Measurements from ENCODE around the gene CYP21A2.

CYP21A2 gene

GRCh38 chr6:32087574-32088486, 49.6 kb downstream of the CYP21A2 start:
- DNase-seq (ENCODE audit: low read depth): peak; percentile 67
- peak; percentile 30 for TF ChIP-seq CTCF (conservative IDR thresholded peaks at IDR 0.05; ENCODE audit: control insufficient read depth, insufficient read depth, low read depth, low read length)
- H3K4me3 ChIP-seq (ENCODE audit: control insufficient read depth, low read depth, low read length): no peak overlapping the region

GRCh38 chr6:32088487-32089049, 50.4 kb downstream of the CYP21A2 start:
- no peak overlapping the region for H3K4me3 ChIP-seq (ENCODE audit: control insufficient read depth, low read depth, low read length)
- TF ChIP-seq CTCF (conservative IDR thresholded peaks at IDR 0.05; ENCODE audit: control insufficient read depth, insufficient read depth, low read depth, low read length): no peak
- no peak for DNase-seq (ENCODE audit: low read depth)

- no peak for TF ChIP-seq CTCF (conservative IDR thresholded peaks at IDR 0.05; ENCODE audit: control insufficient read depth, insufficient read depth, low read depth, low read length)
- no peak for DNase-seq (ENCODE audit: low read depth)
- H3K4me3 ChIP-seq (ENCODE audit: control insufficient read depth, low read depth, low read length): no peak overlapping the region
Observed at GRCh38 chr6:32089082-32089828, 51.0 kb downstream of the CYP21A2 start.

Measured in fibroblast of mammary gland (primary cell).